IMR-90 (cell line): ENCODE data around the gene NCOA5. TPM values are rescaled to one million over a fixed set of nuclear protein-coding genes. Genes with fewer than 3 reads are reported as not detected.

Experiments
- ATAC-seq: fragments of 200-7000 bp; cut with Tn5 transposase; 2 replicates; pipeline ENCODE4 v1.9.1; 2020; ENCODE audit warnings: low read depth, mild to moderate bottlenecking, moderate library complexity
- BruUV-seq: library from RNA; stranded (reverse); fragments of 400-500 nt; replicated peaks from 2 replicates; lab custom pipeline; 2021; lab: Mats Ljungman, UMichigan
- CTCF ChIA-PET: fragments of 300-600 bp; formaldehyde crosslinking; extraction: SDS; loops from one replicate; lab custom pipeline; 2021; ENCODE audit warnings: antibody characterized with exemption; lab: Yijun Ruan, JAX
- POLR2A ChIA-PET: fragments of 300-600 bp; sonication (Branson Sonifier 250); formaldehyde crosslinking; loops from one replicate; lab custom pipeline; 2022; ENCODE audit warnings: antibody characterized with exemption; ENCODE audit not compliant: unreplicated experiment; lab: Charles Lee
- DNase-seq: peaks from one replicate; pipeline ENCODE4 v3.0.0; 2013
- H2AFZ ChIP-seq: replicated peaks from 2 replicates; pipeline ENCODE3; 2013; ENCODE audit warnings: low read length, mild to moderate bottlenecking; ENCODE audit not compliant: poor library complexity
- H2AK5ac ChIP-seq: 2 replicates; pipeline ENCODE4 v1.6.1; 2013; ENCODE audit warnings: low read depth, low read length, inconsistent platforms
- H2AK9ac ChIP-seq: replicated peaks from 2 replicates; pipeline ENCODE3; 2013; ENCODE audit warnings: mild to moderate bottlenecking, low read depth, low read length, moderate library complexity; ENCODE audit not compliant: poor library complexity
- H2BK120ac ChIP-seq: 2 replicates; pipeline ENCODE4 v1.6.1; 2013; ENCODE audit warnings: low read depth, low read length, inconsistent platforms
- H2BK15ac ChIP-seq: 3 replicates; pipeline ENCODE4 v1.6.1; 2013; ENCODE audit warnings: low read depth, low read length, inconsistent platforms
- H2BK20ac ChIP-seq: 2 replicates; pipeline ENCODE4 v1.6.1; 2013; ENCODE audit warnings: low read depth, mild to moderate bottlenecking, inconsistent platforms, low read length, moderate library complexity
- H2BK5ac ChIP-seq: 2 replicates; pipeline ENCODE4 v1.6.1; 2013; ENCODE audit warnings: mild to moderate bottlenecking, low read depth, low read length, inconsistent platforms; ENCODE audit not compliant: poor library complexity, severe bottlenecking
- H3K14ac ChIP-seq: replicated peaks from 2 replicates; pipeline ENCODE4 v1.6.1; 2013; ENCODE audit warnings: low read depth, low read length, inconsistent platforms
- H3K18ac ChIP-seq: 2 replicates; pipeline ENCODE4 v1.6.1; 2013; ENCODE audit warnings: low read depth, low read length, control low read depth
- H3K23ac ChIP-seq: 2 replicates; pipeline ENCODE4 v1.6.1; 2013; ENCODE audit warnings: low read depth, low read length, inconsistent platforms
- H3K27ac ChIP-seq: 2 replicates; pipeline ENCODE4 v1.5.1; 2013; ENCODE audit warnings: mild to moderate bottlenecking, control low read depth, low read length; ENCODE audit not compliant: insufficient read depth
- H3K27me3 ChIP-seq: 2 replicates; pipeline ENCODE4 v1.6.1; 2013; ENCODE audit warnings: low read length; ENCODE audit not compliant: control insufficient read depth, insufficient read depth
- H3K36me3 ChIP-seq: 2 replicates; pipeline ENCODE4 v1.6.1; 2013; ENCODE audit warnings: low read length, mixed read lengths; ENCODE audit not compliant: control insufficient read depth, insufficient read depth
- H3K4ac ChIP-seq: 2 replicates; pipeline ENCODE4 v1.6.1; 2013; ENCODE audit warnings: low read depth, low read length, inconsistent platforms
- H3K4me1 ChIP-seq: 2 replicates; pipeline ENCODE4 v1.6.1; 2013; ENCODE audit warnings: low read length, mixed read lengths; ENCODE audit not compliant: control insufficient read depth, insufficient read depth
- H3K4me2 ChIP-seq: 2 replicates; pipeline ENCODE4 v1.6.1; 2013; ENCODE audit warnings: low read depth, mild to moderate bottlenecking, control low read depth, low read length, moderate library complexity
- H3K4me3 ChIP-seq: 2 replicates; pipeline ENCODE4 v1.5.1; 2013; ENCODE audit warnings: low read depth, mild to moderate bottlenecking, control low read depth, low read length, moderate library complexity; ENCODE audit not compliant: insufficient read depth
- H3K56ac ChIP-seq: 2 replicates; pipeline ENCODE4 v1.6.1; 2013; ENCODE audit warnings: low read length, inconsistent platforms; ENCODE audit not compliant: insufficient read depth; ENCODE audit errors: extremely low read depth
- H3K79me1 ChIP-seq, 2 experiments: 2 replicates each; pipeline ENCODE4 v1.6.1; 2013; ENCODE audit warnings: low read length in 2 of 2, inconsistent platforms in 1 of 2, low read depth in 1 of 2
- H3K9ac ChIP-seq: 2 replicates; pipeline ENCODE4 v1.6.1; 2013; ENCODE audit warnings: low read depth, low read length, control low read depth
- H3K9me1 ChIP-seq: 2 replicates; pipeline ENCODE4 v1.6.1; 2013; ENCODE audit warnings: low read length, inconsistent platforms; ENCODE audit not compliant: insufficient read depth
- H3K9me3 ChIP-seq: 2 replicates; pipeline ENCODE4 v1.6.1; 2013; ENCODE audit warnings: low read length; ENCODE audit not compliant: control insufficient read depth, insufficient read depth
- H4K20me1 ChIP-seq: 2 replicates; pipeline ENCODE4 v1.6.1; 2013; ENCODE audit warnings: low read length, inconsistent platforms; ENCODE audit not compliant: insufficient read depth
- H4K5ac ChIP-seq: 2 replicates; pipeline ENCODE4 v1.6.1; 2013; ENCODE audit warnings: mild to moderate bottlenecking, low read depth, low read length, control low read depth
- H4K8ac ChIP-seq, 2 experiments: 2 replicates each; pipeline ENCODE4 v1.6.1; 2013; ENCODE audit warnings: low read depth in 2 of 2, low read length in 2 of 2, control low read depth in 1 of 2, inconsistent platforms in 1 of 2
- H4K91ac ChIP-seq: 2 replicates; pipeline ENCODE4 v1.6.1; 2013; ENCODE audit warnings: low read depth, low read length, inconsistent platforms; ENCODE audit not compliant: insufficient read depth
- MAFK ChIP-seq: IDR thresholded peaks from 2 replicates; pipeline ENCODE4 v1.6.1; 2012; ENCODE audit warnings: low read depth, low read length, improper control_type of control experiment
- WGBS, 2 experiments: methylation state at CpG; one replicate each; pipeline versions ENCODE4 v1.1.5 to v1.1.7; 2013; ENCODE audit warnings: missing lambda C conversion rate in 2 of 2; ENCODE audit not compliant: insufficient read length in 1 of 2; ENCODE audit errors: extremely low coverage in 2 of 2; 5-methylcytosine and 5-hydroxymethylcytosine counted together
- dilution Hi-C: fragments of 300-500 bp; cut with HindIII; formaldehyde crosslinking; loops from one replicate; pipeline ENCODE4 v1.14.3; 2018; ENCODE audit warnings: low sequenced_read_pairs; ENCODE audit not compliant: unreplicated experiment
- in situ Hi-C: fragments of 300-500 bp; cut with MboI; formaldehyde crosslinking; loops from 3 replicates; pipeline ENCODE4 v1.14.3; 2019; ENCODE audit warnings: low sequenced_read_pairs, inconsistent platforms, mixed read lengths
- intact Hi-C: fragments of 100-400 bp; cut with micrococcal nuclease; formaldehyde crosslinking; loops from 2 replicates; pipeline ENCODE4 v1.10.0; 2022
- polyA plus RNA-seq, 3 experiments: library from polyadenylated mRNA; depleted of rRNA; stranded (reverse); fragments of >200 nt; gene quantifications; 2 replicates each; pipeline ENCODE4 v1.2.3, GENCODE V29; 2012; ENCODE audit warnings: low replicate concordance in 1 of 3
- total RNA-seq: library from RNA; depleted of rRNA; stranded (reverse); fragments of >200 nt; gene quantifications from 2 replicates; pipeline ENCODE4 v1.2.3, GENCODE V29; 2012

NCOA5 gene
- total and polyA plus RNA-seq, 2 of the 4 experiments (the other 2 are of a cell fraction) = 17.4 to 20.6 TPM

DNA sequence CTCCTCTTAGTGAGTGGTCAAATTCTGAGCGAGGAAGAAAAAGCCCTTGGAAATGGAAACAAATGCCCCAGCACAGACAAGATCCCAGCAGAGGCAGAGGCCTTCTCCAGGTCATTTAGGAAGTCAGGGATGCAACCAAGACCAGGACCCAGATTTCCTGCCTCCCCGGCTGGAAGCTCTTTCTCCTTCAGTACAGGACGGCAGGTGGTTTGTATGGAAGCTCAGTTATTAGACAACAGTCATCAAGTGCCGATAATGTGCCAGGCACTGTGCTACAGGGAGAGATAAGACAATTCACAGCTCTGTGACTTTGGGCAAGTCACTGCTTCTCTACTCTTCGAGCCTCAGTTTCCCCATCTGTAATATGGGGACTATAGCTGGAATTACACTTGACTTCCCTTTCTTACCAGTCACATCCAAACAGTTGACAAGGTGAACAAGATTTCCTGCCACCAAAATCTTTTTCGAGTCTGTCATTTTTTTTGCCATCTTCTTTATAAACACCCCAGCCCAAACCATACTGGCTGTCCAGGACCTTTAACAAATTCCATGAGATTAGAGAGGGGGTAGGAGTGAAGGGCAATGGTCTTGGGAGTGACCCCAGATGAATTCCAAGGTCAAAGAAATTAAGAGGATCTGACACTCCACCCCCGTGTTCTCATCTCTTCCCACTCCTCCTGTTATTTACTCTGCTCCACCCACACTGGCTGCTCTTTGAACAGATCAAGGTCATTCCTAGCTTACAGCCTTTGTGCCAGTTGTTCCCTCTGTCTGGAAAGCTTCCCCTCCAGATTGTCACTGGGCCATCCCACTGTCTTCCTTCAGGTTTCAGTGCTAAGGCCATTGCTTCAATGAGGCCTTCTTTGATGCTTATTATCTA, 75.0 kb downstream of the NCOA5 start:
- intact Hi-C loops (loop anchor here (2.0 to 10.0 kb wide), 2 partner anchors 334 to 470 kb away; partner anchors contain the start of gene EPPIN), in situ Hi-C loops (no loop called here), dilution Hi-C loops (no loop called here)
- no peak overlapping the region for H2BK15ac ChIP-seq
- no peaks in the 10 kb centered on the region for H3K4me1 ChIP-seq
- no peak overlapping the region for H4K5ac ChIP-seq
- peak overlapping the region; percentile 24 for H2AFZ ChIP-seq
- no peak for DNase-seq
- H3K9me1 ChIP-seq = no peaks in the 10 kb centered on the region
- no peak overlapping the region for H2BK5ac ChIP-seq
- H3K36me3 ChIP-seq = no peaks in the 10 kb centered on the region
- H2BK20ac ChIP-seq = no peak overlapping the region
- no peak overlapping the region for H3K4me2 ChIP-seq
- H4K91ac ChIP-seq = no peak overlapping the region
- peaks cover 14% of the 10 kb centered on the region for H3K9me3 ChIP-seq
- ChIA-PET POLR2A (no interaction called here), CTCF (interaction anchor here (0.6 to 1.7 kb wide), 3 partner anchors 10 to 265 kb away, joined by 3 to 5 read pairs (median 3); no protein-coding TSS in a partner anchor)
- H3K79me1 ChIP-seq = no peaks in the 10 kb centered on the region
- H3K4me3 ChIP-seq = no peak overlapping the region
- no peak overlapping the region for H2AK9ac ChIP-seq
- H4K8ac ChIP-seq = no peak overlapping the region
- H3K4ac ChIP-seq = no peak overlapping the region
- H4K20me1 ChIP-seq = no peaks in the 10 kb centered on the region
- no peak overlapping the region for H3K27ac ChIP-seq
- no peak for ATAC-seq
- H2BK120ac ChIP-seq = no peak overlapping the region
- H3K18ac ChIP-seq = no peak overlapping the region
- H2AK5ac ChIP-seq = no peak overlapping the region
- no peak overlapping the region for H3K14ac ChIP-seq
- no peak overlapping the region for H3K56ac ChIP-seq
- H3K9ac ChIP-seq = no peak overlapping the region
- peaks cover 64% of the 10 kb centered on the region for H3K27me3 ChIP-seq
- 45% methylated on average over 2 of the region's 7 CpGs; no CpG with 5 or more reads in 1 of the 2 experiments for WGBS, 2 experiments
- BruUV-seq = no TSS peak
- no peak for TF ChIP-seq MAFK
- H3K23ac ChIP-seq = no peak overlapping the region
